Lower leg skin (tissue), 3 donors: ENCODE results near the gene TDRD9.
"Not testable (repeated sequence)": the region's sequence is repeated elsewhere in the genome, so short reads cannot be mapped to it uniquely, and the experiment has no call there.

Experiments
- POLR2A ChIP-seq, 2 donors: fragments of 450-650 bp; IDR thresholded peaks; one replicate each; pipeline ENCODE4 v1.6.1; 2016 to 2017; ENCODE audit warnings: antibody characterized with exemption in 2 of 2, mild to moderate bottlenecking in 1 of 2, moderate library complexity in 1 of 2
- TF ChIP-seq, protein P1 (sequence below), 3 donors: fragments of 450-650 bp; IDR thresholded peaks; one replicate each; pipeline ENCODE4 v1.5.1; 2016; ENCODE audit warnings: antibody characterized with exemption in 3 of 3, mild to moderate bottlenecking in 3 of 3, moderate library complexity in 2 of 3

DNA sequence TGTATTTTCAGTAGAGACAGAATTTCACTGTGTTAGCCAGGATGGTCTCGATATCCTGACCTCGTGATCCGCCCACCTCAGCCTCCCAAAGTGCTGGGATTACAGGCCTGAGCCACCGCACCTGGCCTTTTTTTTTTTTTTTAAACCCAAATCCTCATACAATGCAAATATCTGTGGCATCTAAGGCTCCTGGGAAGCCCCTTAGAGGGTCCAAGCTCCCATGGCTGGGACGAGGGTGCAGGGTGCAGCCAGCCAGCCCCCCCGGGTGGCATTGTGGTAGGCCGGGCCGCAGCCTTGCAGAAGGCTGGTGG lies 39.3 kb upstream of the TDRD9 start:
- TF ChIP-seq, protein P1, sequence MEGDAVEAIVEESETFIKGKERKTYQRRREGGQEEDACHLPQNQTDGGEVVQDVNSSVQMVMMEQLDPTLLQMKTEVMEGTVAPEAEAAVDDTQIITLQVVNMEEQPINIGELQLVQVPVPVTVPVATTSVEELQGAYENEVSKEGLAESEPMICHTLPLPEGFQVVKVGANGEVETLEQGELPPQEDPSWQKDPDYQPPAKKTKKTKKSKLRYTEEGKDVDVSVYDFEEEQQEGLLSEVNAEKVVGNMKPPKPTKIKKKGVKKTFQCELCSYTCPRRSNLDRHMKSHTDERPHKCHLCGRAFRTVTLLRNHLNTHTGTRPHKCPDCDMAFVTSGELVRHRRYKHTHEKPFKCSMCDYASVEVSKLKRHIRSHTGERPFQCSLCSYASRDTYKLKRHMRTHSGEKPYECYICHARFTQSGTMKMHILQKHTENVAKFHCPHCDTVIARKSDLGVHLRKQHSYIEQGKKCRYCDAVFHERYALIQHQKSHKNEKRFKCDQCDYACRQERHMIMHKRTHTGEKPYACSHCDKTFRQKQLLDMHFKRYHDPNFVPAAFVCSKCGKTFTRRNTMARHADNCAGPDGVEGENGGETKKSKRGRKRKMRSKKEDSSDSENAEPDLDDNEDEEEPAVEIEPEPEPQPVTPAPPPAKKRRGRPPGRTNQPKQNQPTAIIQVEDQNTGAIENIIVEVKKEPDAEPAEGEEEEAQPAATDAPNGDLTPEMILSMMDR (IDR thresholded peaks at IDR 0.05): not testable (repeated sequence)
- TF ChIP-seq POLR2A (IDR thresholded peaks at IDR 0.05): not testable (repeated sequence)
